H9 (cell line): ENCODE results near the gene LSG1. TPM values are rescaled to one million over a fixed set of nuclear protein-coding genes. Genes with fewer than 3 reads are reported as not detected.

Experiments used
- DNase-seq: peaks from one replicate; pipeline ENCODE4 v3.0.0-alpha.2; 2017
- H2AFZ ChIP-seq: one replicate; pipeline ENCODE4 v1.6.1; 2013; ENCODE audit warnings: mild to moderate bottlenecking, low read length, control low read depth, moderate library complexity
- H2AK5ac ChIP-seq: 2 replicates; pipeline ENCODE4 v1.6.1; 2013; ENCODE audit warnings: low read length, control low read depth, mixed read lengths; ENCODE audit not compliant: insufficient read length
- H2BK120ac ChIP-seq: one replicate; pipeline ENCODE4 v1.6.1; 2013; ENCODE audit warnings: low read depth, mild to moderate bottlenecking, low read length, control low read depth, inconsistent platforms; ENCODE audit not compliant: poor library complexity, severe bottlenecking
- H2BK12ac ChIP-seq: 2 replicates; pipeline ENCODE4 v1.6.1; 2013; ENCODE audit warnings: low read length, control low read depth, mixed read lengths, low read depth; ENCODE audit not compliant: insufficient read length
- H2BK15ac ChIP-seq: 2 replicates; pipeline ENCODE4 v1.6.1; 2013; ENCODE audit warnings: low read depth, low read length, control low read depth
- H2BK20ac ChIP-seq: one replicate; pipeline ENCODE4 v1.6.1; 2013; ENCODE audit warnings: low read depth, mild to moderate bottlenecking, low read length, control low read depth, inconsistent platforms; ENCODE audit not compliant: poor library complexity, severe bottlenecking
- H2BK5ac ChIP-seq: 2 replicates; pipeline ENCODE4 v1.6.1; 2013; ENCODE audit warnings: low read length, control low read depth, mixed read lengths; ENCODE audit not compliant: insufficient read length
- H3K14ac ChIP-seq: 2 replicates; pipeline ENCODE4 v1.6.1; 2013; ENCODE audit warnings: low read length, control low read depth; ENCODE audit not compliant: insufficient read depth
- H3K18ac ChIP-seq: 2 replicates; pipeline ENCODE4 v1.6.1; 2013; ENCODE audit warnings: low read depth, mild to moderate bottlenecking, mixed read lengths, low read length, control low read depth; ENCODE audit not compliant: insufficient read length
- H3K23ac ChIP-seq: 2 replicates; pipeline ENCODE4 v1.6.1; 2013; ENCODE audit warnings: low read length, control low read depth, mixed read lengths, low read depth; ENCODE audit not compliant: insufficient read length
- H3K23me2 ChIP-seq: 2 replicates; pipeline ENCODE4 v1.6.1; 2013; ENCODE audit warnings: low read depth, mild to moderate bottlenecking, mixed read lengths, low read length, control low read depth; ENCODE audit not compliant: insufficient read length, poor library complexity, severe bottlenecking
- H3K27ac ChIP-seq: 2 replicates; pipeline ENCODE4 v1.5.1; 2013; ENCODE audit warnings: low read length, control low read depth, mixed read lengths, low read depth; ENCODE audit not compliant: insufficient read length
- H3K27me3 ChIP-seq: 2 replicates; pipeline ENCODE4 v1.6.1; 2013; ENCODE audit warnings: low read length, control low read depth, inconsistent platforms; ENCODE audit not compliant: insufficient read depth
- H3K4ac ChIP-seq: 2 replicates; pipeline ENCODE4 v1.6.1; 2013; ENCODE audit warnings: low read depth, mild to moderate bottlenecking, control low read depth, inconsistent platforms, low read length, moderate library complexity
- H3K4me1 ChIP-seq: 2 replicates; pipeline ENCODE4 v1.6.1; 2013; ENCODE audit warnings: low read length, control low read depth, inconsistent platforms; ENCODE audit not compliant: insufficient read depth
- H3K4me2 ChIP-seq: 2 replicates; pipeline ENCODE4 v1.6.1; 2013; ENCODE audit warnings: low read length, control low read depth, mixed read lengths; ENCODE audit not compliant: insufficient read length, insufficient read depth
- H3K56ac ChIP-seq: 2 replicates; pipeline ENCODE4 v1.6.1; 2013; ENCODE audit warnings: low read depth, mild to moderate bottlenecking, mixed read lengths, low read length, control low read depth; ENCODE audit not compliant: insufficient read length
- H3K79me1 ChIP-seq: 2 replicates; pipeline ENCODE4 v1.6.1; 2013; ENCODE audit warnings: low read depth, mild to moderate bottlenecking, moderate library complexity, low read length, control low read depth, inconsistent platforms; ENCODE audit not compliant: insufficient read depth, poor library complexity, severe bottlenecking
- H3K79me2 ChIP-seq: 2 replicates; pipeline ENCODE4 v1.6.1; 2013; ENCODE audit warnings: low read length, control low read depth, inconsistent platforms; ENCODE audit not compliant: insufficient read depth
- H3K9ac ChIP-seq: 2 replicates; pipeline ENCODE4 v1.6.1; 2013; ENCODE audit warnings: low read length, control low read depth, mixed read lengths; ENCODE audit not compliant: insufficient read length; ENCODE audit errors: extremely low read depth
- H3K9me3 ChIP-seq: one replicate; pipeline ENCODE4 v1.6.1; 2013; ENCODE audit warnings: low read depth, low read length, inconsistent platforms; ENCODE audit not compliant: control insufficient read depth
- H3T11ph ChIP-seq: one replicate; pipeline ENCODE4 v1.6.1; 2013; ENCODE audit warnings: mild to moderate bottlenecking, low read length, control low read depth, inconsistent platforms
- H4K20me1 ChIP-seq: one replicate; pipeline ENCODE4 v1.6.1; 2013; ENCODE audit not compliant: control insufficient read depth, insufficient read length, insufficient read depth
- H4K5ac ChIP-seq: 2 replicates; pipeline ENCODE4 v1.6.1; 2013; ENCODE audit warnings: low read depth, mild to moderate bottlenecking, mixed read lengths, low read length, control low read depth; ENCODE audit not compliant: insufficient read length
- H4K8ac ChIP-seq: replicated peaks from 2 replicates; pipeline ENCODE4 v1.6.1; 2013; ENCODE audit warnings: low read length, control low read depth, mixed read lengths, low read depth; ENCODE audit not compliant: insufficient read length
- H4K91ac ChIP-seq: 2 replicates; pipeline ENCODE4 v1.6.1; 2013; ENCODE audit warnings: low read depth, mild to moderate bottlenecking, moderate library complexity, mixed read lengths, low read length, control low read depth; ENCODE audit not compliant: insufficient read length
- H3K27ac Mint-ChIP-seq, 3 experiments: 2 replicates in 2 of 3; 3 replicates in 1 of 3; pipeline ENCODE4 v1.8.0; 2020 to 2021; ENCODE audit warnings: mixed read lengths in 3 of 3, mild to moderate bottlenecking in 1 of 3, moderate library complexity in 1 of 3
- H3K27me3 Mint-ChIP-seq: 2 replicates; pipeline ENCODE4 v1.8.0; 2021; ENCODE audit warnings: low read depth, mild to moderate bottlenecking, moderate library complexity, mixed read lengths
- H3K36me3 Mint-ChIP-seq, 3 experiments: 2 replicates in 2 of 3; 3 replicates in 1 of 3; pipeline ENCODE4 v1.8.0; 2020 to 2021; ENCODE audit warnings: low read depth in 3 of 3, mixed read lengths in 3 of 3; ENCODE audit not compliant: insufficient read depth in 1 of 3
- H3K4me1 Mint-ChIP-seq, 2 experiments: 2 replicates each; pipeline ENCODE4 v1.8.0; 2020; ENCODE audit warnings: mixed read lengths in 2 of 2
- H3K4me3 Mint-ChIP-seq, 2 experiments: 2 replicates in 1 of 2; 3 replicates in 1 of 2; pipeline ENCODE4 v1.8.0; 2020 to 2021; ENCODE audit warnings: mild to moderate bottlenecking in 2 of 2, mixed read lengths in 2 of 2, moderate library complexity in 1 of 2
- H3K9me3 Mint-ChIP-seq, 2 experiments: 2 replicates in 1 of 2; 3 replicates in 1 of 2; pipeline ENCODE4 v1.8.0; 2020; ENCODE audit warnings: mild to moderate bottlenecking in 2 of 2, mixed read lengths in 2 of 2, moderate library complexity in 1 of 2
- CTCF ChIP-seq: fragments of 200-600 bp; sonication (generic); conservative IDR thresholded peaks from 3 replicates; pipeline ENCODE4 v1.8.0; 2021; ENCODE audit warnings: antibody characterized with exemption, mild to moderate bottlenecking
- WGBS: extraction: QIAGEN DNeasy Blood & Tissue Kit; methylation state at CpG from one replicate; pipeline ENCODE4 v1.1.7; 2013; ENCODE audit warnings: missing lambda C conversion rate, low lambda C conversion rate, mixed read lengths; ENCODE audit not compliant: insufficient read length; ENCODE audit errors: extremely low coverage; 5-methylcytosine and 5-hydroxymethylcytosine counted together
- total RNA-seq: library from RNA; stranded (reverse); gene quantifications from 2 replicates; pipeline ENCODE4 v1.2.1, GENCODE V29; 2021

Gene LSG1
- total RNA-seq, 1 experiment from 2014 or later: 63.3 TPM

- H2BK15ac ChIP-seq: no peak overlapping the region
- Mint-ChIP-seq H3K36me3 (peaks cover 18 to 30% (median 29%) of the 10 kb centered on the region in 3 experiments), H3K27ac (no peak overlapping the region; a peak in 1 of 7 replicates), H3K4me3 (peak overlapping the region; percentile 86 to 87), H3K27me3 (no peaks in the 10 kb centered on the region), H3K4me1 (peaks cover 4 to 16% of the 10 kb centered on the region in 2 experiments), H3K9me3 (peaks cover 10 to 18% of the 10 kb centered on the region in 2 experiments)
- H3K27me3 ChIP-seq: no peaks in the 10 kb centered on the region
- H3K14ac ChIP-seq: no peak overlapping the region
- no peak overlapping the region for H4K8ac ChIP-seq
- H4K91ac ChIP-seq: no peak overlapping the region
- H3K4me1 ChIP-seq: no peaks in the 10 kb centered on the region
- H3K4ac ChIP-seq: no peak overlapping the region
- DNase-seq: no peak
- H3K23me2 ChIP-seq: no peaks in the 10 kb centered on the region
- H3K9me3 ChIP-seq: peaks cover 4% of the 10 kb centered on the region
- no peak overlapping the region for H3T11ph ChIP-seq
- H2BK12ac ChIP-seq: no peak overlapping the region
- H4K5ac ChIP-seq: no peak overlapping the region
- H3K56ac ChIP-seq: no peak overlapping the region
- H3K4me2 ChIP-seq: peak overlapping the region; percentile 48
- H2AK5ac ChIP-seq: no peak overlapping the region
- H2BK5ac ChIP-seq: no peak overlapping the region
- no peak overlapping the region for H3K18ac ChIP-seq
- H3K23ac ChIP-seq: no peak overlapping the region
- H3K27ac ChIP-seq: no peak overlapping the region
- no peak overlapping the region for H2BK120ac ChIP-seq
- H3K79me2 ChIP-seq: no peaks in the 10 kb centered on the region
- H4K20me1 ChIP-seq: no peaks in the 10 kb centered on the region
- peak overlapping the region; percentile 17 for H3K9ac ChIP-seq
- no CpG with 5 or more reads among the region's 11 CpGs for WGBS
- TF ChIP-seq CTCF: no peak
- no peaks in the 10 kb centered on the region for H3K79me1 ChIP-seq
- no peak overlapping the region for H2BK20ac ChIP-seq
- no peak overlapping the region for H2AFZ ChIP-seq
These were observed 39.7 kb downstream of the LSG1 start for GRCh38 chr3:194632226-194632808.
